ENCODE results near the gene AKAP11.

DNA sequence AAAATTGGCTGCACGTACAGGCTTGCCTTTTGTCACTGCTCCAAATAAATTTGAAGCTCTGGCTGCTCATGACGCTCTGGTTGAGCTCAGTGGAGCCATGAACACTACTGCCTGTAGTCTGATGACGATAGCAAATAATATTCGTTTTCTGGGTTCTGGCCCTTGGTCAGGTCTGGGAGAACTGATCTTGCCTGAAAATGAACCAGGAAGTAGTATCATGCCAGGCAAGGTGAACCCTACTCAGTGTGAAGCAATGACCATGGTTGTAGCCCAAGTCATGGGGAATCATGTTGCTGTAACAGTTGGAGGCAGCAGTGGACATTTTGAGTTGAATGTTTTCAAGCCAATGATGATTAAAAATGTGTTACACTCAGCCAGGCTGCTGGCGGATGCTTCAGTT is 16.1 kb upstream of the AKAP11 start:
- TF ChIP-seq POLR2A (IDR thresholded peaks at IDR 0.05; ENCODE audit: low read depth, low read length) (no peak), POLR2AphosphoS5 (IDR thresholded peaks at IDR 0.05; ENCODE audit: low read depth, low read length) (no peak), TAF1 (IDR thresholded peaks at IDR 0.05; ENCODE audit: low read depth, low read length) (no peak), POU2F2 (IDR thresholded peaks at IDR 0.05; ENCODE audit: low read depth, low read length) (no peak), SPI1 (IDR thresholded peaks at IDR 0.05; ENCODE audit: low read depth, low read length) (no peak), PAX5 (IDR thresholded peaks at IDR 0.05; ENCODE audit: insufficient read depth, low read length, severe bottlenecking) (no peak)
